IMR-90 (cell line): ENCODE data around the gene SLC2A8. TPM values are rescaled to one million over a fixed set of nuclear protein-coding genes. Genes with fewer than 3 reads are reported as not detected.

ENCODE experiments used
- ATAC-seq: fragments of 200-7000 bp; cut with Tn5 transposase; 2 replicates; pipeline ENCODE4 v1.9.1; 2020; ENCODE audit warnings: low read depth, mild to moderate bottlenecking, moderate library complexity
- BruUV-seq: library from RNA; stranded (reverse); fragments of 400-500 nt; replicated peaks from 2 replicates; lab custom pipeline; 2021; lab: Mats Ljungman, UMichigan
- CTCF ChIA-PET: fragments of 300-600 bp; formaldehyde crosslinking; extraction: SDS; loops from one replicate; lab custom pipeline; 2021; ENCODE audit warnings: antibody characterized with exemption; lab: Yijun Ruan, JAX
- POLR2A ChIA-PET: fragments of 300-600 bp; sonication (Branson Sonifier 250); formaldehyde crosslinking; loops from one replicate; lab custom pipeline; 2022; ENCODE audit warnings: antibody characterized with exemption; ENCODE audit not compliant: unreplicated experiment; lab: Charles Lee
- DNase-seq: peaks from one replicate; pipeline ENCODE4 v3.0.0; 2013
- H2AFZ ChIP-seq: replicated peaks from 2 replicates; pipeline ENCODE3; 2013; ENCODE audit warnings: low read length, mild to moderate bottlenecking; ENCODE audit not compliant: poor library complexity
- H2AK5ac ChIP-seq: 2 replicates; pipeline ENCODE4 v1.6.1; 2013; ENCODE audit warnings: low read depth, low read length, inconsistent platforms
- H2AK9ac ChIP-seq: replicated peaks from 2 replicates; pipeline ENCODE3; 2013; ENCODE audit warnings: mild to moderate bottlenecking, low read depth, low read length, moderate library complexity; ENCODE audit not compliant: poor library complexity
- H2BK120ac ChIP-seq: 2 replicates; pipeline ENCODE4 v1.6.1; 2013; ENCODE audit warnings: low read depth, low read length, inconsistent platforms
- H2BK15ac ChIP-seq: 3 replicates; pipeline ENCODE4 v1.6.1; 2013; ENCODE audit warnings: low read depth, low read length, inconsistent platforms
- H2BK20ac ChIP-seq: 2 replicates; pipeline ENCODE4 v1.6.1; 2013; ENCODE audit warnings: low read depth, mild to moderate bottlenecking, inconsistent platforms, low read length, moderate library complexity
- H2BK5ac ChIP-seq: 2 replicates; pipeline ENCODE4 v1.6.1; 2013; ENCODE audit warnings: mild to moderate bottlenecking, low read depth, low read length, inconsistent platforms; ENCODE audit not compliant: poor library complexity, severe bottlenecking
- H3K14ac ChIP-seq: replicated peaks from 2 replicates; pipeline ENCODE4 v1.6.1; 2013; ENCODE audit warnings: low read depth, low read length, inconsistent platforms
- H3K18ac ChIP-seq: 2 replicates; pipeline ENCODE4 v1.6.1; 2013; ENCODE audit warnings: low read depth, low read length, control low read depth
- H3K23ac ChIP-seq: 2 replicates; pipeline ENCODE4 v1.6.1; 2013; ENCODE audit warnings: low read depth, low read length, inconsistent platforms
- H3K27ac ChIP-seq: 2 replicates; pipeline ENCODE4 v1.5.1; 2013; ENCODE audit warnings: mild to moderate bottlenecking, control low read depth, low read length; ENCODE audit not compliant: insufficient read depth
- H3K27me3 ChIP-seq: 2 replicates; pipeline ENCODE4 v1.6.1; 2013; ENCODE audit warnings: low read length; ENCODE audit not compliant: control insufficient read depth, insufficient read depth
- H3K36me3 ChIP-seq: 2 replicates; pipeline ENCODE4 v1.6.1; 2013; ENCODE audit warnings: low read length, mixed read lengths; ENCODE audit not compliant: control insufficient read depth, insufficient read depth
- H3K4ac ChIP-seq: 2 replicates; pipeline ENCODE4 v1.6.1; 2013; ENCODE audit warnings: low read depth, low read length, inconsistent platforms
- H3K4me1 ChIP-seq: 2 replicates; pipeline ENCODE4 v1.6.1; 2013; ENCODE audit warnings: low read length, mixed read lengths; ENCODE audit not compliant: control insufficient read depth, insufficient read depth
- H3K4me2 ChIP-seq: 2 replicates; pipeline ENCODE4 v1.6.1; 2013; ENCODE audit warnings: low read depth, mild to moderate bottlenecking, control low read depth, low read length, moderate library complexity
- H3K4me3 ChIP-seq: 2 replicates; pipeline ENCODE4 v1.5.1; 2013; ENCODE audit warnings: low read depth, mild to moderate bottlenecking, control low read depth, low read length, moderate library complexity; ENCODE audit not compliant: insufficient read depth
- H3K56ac ChIP-seq: 2 replicates; pipeline ENCODE4 v1.6.1; 2013; ENCODE audit warnings: low read length, inconsistent platforms; ENCODE audit not compliant: insufficient read depth; ENCODE audit errors: extremely low read depth
- H3K79me1 ChIP-seq, 2 experiments: 2 replicates each; pipeline ENCODE4 v1.6.1; 2013; ENCODE audit warnings: low read length in 2 of 2, inconsistent platforms in 1 of 2, low read depth in 1 of 2
- H3K9ac ChIP-seq: 2 replicates; pipeline ENCODE4 v1.6.1; 2013; ENCODE audit warnings: low read depth, low read length, control low read depth
- H3K9me1 ChIP-seq: 2 replicates; pipeline ENCODE4 v1.6.1; 2013; ENCODE audit warnings: low read length, inconsistent platforms; ENCODE audit not compliant: insufficient read depth
- H3K9me3 ChIP-seq: 2 replicates; pipeline ENCODE4 v1.6.1; 2013; ENCODE audit warnings: low read length; ENCODE audit not compliant: control insufficient read depth, insufficient read depth
- H4K20me1 ChIP-seq: 2 replicates; pipeline ENCODE4 v1.6.1; 2013; ENCODE audit warnings: low read length, inconsistent platforms; ENCODE audit not compliant: insufficient read depth
- H4K5ac ChIP-seq: 2 replicates; pipeline ENCODE4 v1.6.1; 2013; ENCODE audit warnings: mild to moderate bottlenecking, low read depth, low read length, control low read depth
- H4K8ac ChIP-seq, 2 experiments: 2 replicates each; pipeline ENCODE4 v1.6.1; 2013; ENCODE audit warnings: low read depth in 2 of 2, low read length in 2 of 2, control low read depth in 1 of 2, inconsistent platforms in 1 of 2
- H4K91ac ChIP-seq: 2 replicates; pipeline ENCODE4 v1.6.1; 2013; ENCODE audit warnings: low read depth, low read length, inconsistent platforms; ENCODE audit not compliant: insufficient read depth
- BHLHE40 ChIP-seq: fragments of 150-350 bp; IDR thresholded peaks from 2 replicates; pipeline ENCODE4 v1.6.1; 2016; ENCODE audit warnings: mild to moderate bottlenecking, low read depth, low read length
- CEBPB ChIP-seq: IDR thresholded peaks from 2 replicates; pipeline ENCODE4 v1.6.1; 2012; ENCODE audit warnings: low read depth, low read length, improper control_type of control experiment
- CHD1 ChIP-seq: IDR thresholded peaks from 2 replicates; pipeline ENCODE4 v1.6.1; 2012; ENCODE audit warnings: low read depth, low read length, improper control_type of control experiment
- FOS ChIP-seq: fragments of 150-350 bp; IDR thresholded peaks from 2 replicates; pipeline ENCODE4 v1.6.1; 2016; ENCODE audit warnings: low read depth, low read length
- MAFK ChIP-seq: IDR thresholded peaks from 2 replicates; pipeline ENCODE4 v1.6.1; 2012; ENCODE audit warnings: low read depth, low read length, improper control_type of control experiment
- MAZ ChIP-seq: IDR thresholded peaks from 2 replicates; pipeline ENCODE4 v1.6.1; 2012; ENCODE audit warnings: low read depth, mild to moderate bottlenecking, low read length, improper control_type of control experiment, moderate library complexity, borderline replicate concordance
- MXI1 ChIP-seq: IDR thresholded peaks from 2 replicates; pipeline ENCODE4 v1.6.1; 2012; ENCODE audit warnings: low read depth, mild to moderate bottlenecking, low read length, moderate library complexity, borderline replicate concordance
- NFE2L2 ChIP-seq: fragments of 150-350 bp; IDR thresholded peaks from 2 replicates; pipeline ENCODE4 v1.6.1; 2016; ENCODE audit warnings: low read depth, mild to moderate bottlenecking, low read length
- POLR2A ChIP-seq: IDR thresholded peaks from 2 replicates; pipeline ENCODE4 v1.6.1; 2012; ENCODE audit warnings: mild to moderate bottlenecking, low read depth, low read length
- RAD21 ChIP-seq: IDR thresholded peaks from 2 replicates; pipeline ENCODE4 v1.6.1; 2012; ENCODE audit warnings: low read length, improper control_type of control experiment
- RCOR1 ChIP-seq: IDR thresholded peaks from 2 replicates; pipeline ENCODE4 v1.6.1; 2012; ENCODE audit warnings: mild to moderate bottlenecking, low read length, improper control_type of control experiment; ENCODE audit not compliant: insufficient replicate concordance
- RFX5 ChIP-seq: IDR thresholded peaks from 2 replicates; pipeline ENCODE4 v1.8.0; 2012; ENCODE audit warnings: low read depth, mild to moderate bottlenecking, low read length, moderate library complexity
- SMC3 ChIP-seq: fragments of 150-350 bp; IDR thresholded peaks from 2 replicates; pipeline ENCODE4 v1.6.1; 2016; ENCODE audit warnings: low read depth, mild to moderate bottlenecking, antibody characterized with exemption, low read length, moderate library complexity
- USF2 ChIP-seq: fragments of 150-350 bp; IDR thresholded peaks from 2 replicates; pipeline ENCODE4 v1.6.1; 2017; ENCODE audit warnings: mild to moderate bottlenecking, antibody characterized with exemption, low read length, low read depth
- WGBS, 2 experiments: methylation state at CpG; one replicate each; pipeline versions ENCODE4 v1.1.5 to v1.1.7; 2013; ENCODE audit warnings: missing lambda C conversion rate in 2 of 2; ENCODE audit not compliant: insufficient read length in 1 of 2; ENCODE audit errors: extremely low coverage in 2 of 2; 5-methylcytosine and 5-hydroxymethylcytosine counted together
- dilution Hi-C: fragments of 300-500 bp; cut with HindIII; formaldehyde crosslinking; loops from one replicate; pipeline ENCODE4 v1.14.3; 2018; ENCODE audit warnings: low sequenced_read_pairs; ENCODE audit not compliant: unreplicated experiment
- in situ Hi-C: fragments of 300-500 bp; cut with MboI; formaldehyde crosslinking; loops from 3 replicates; pipeline ENCODE4 v1.14.3; 2019; ENCODE audit warnings: low sequenced_read_pairs, inconsistent platforms, mixed read lengths
- intact Hi-C: fragments of 100-400 bp; cut with micrococcal nuclease; formaldehyde crosslinking; loops from 2 replicates; pipeline ENCODE4 v1.10.0; 2022
- polyA plus RNA-seq, 3 experiments: library from polyadenylated mRNA; depleted of rRNA; stranded (reverse); fragments of >200 nt; gene quantifications; 2 replicates each; pipeline ENCODE4 v1.2.3, GENCODE V29; 2012; ENCODE audit warnings: low replicate concordance in 1 of 3
- total RNA-seq: library from RNA; depleted of rRNA; stranded (reverse); fragments of >200 nt; gene quantifications from 2 replicates; pipeline ENCODE4 v1.2.3, GENCODE V29; 2012
- TF ChIP-seq, protein P1 (sequence below): conservative IDR thresholded peaks from 2 replicates; pipeline ENCODE4 v1.5.1; 2012; ENCODE audit warnings: mild to moderate bottlenecking, low read depth, low read length, improper control_type of control experiment
- TF ChIP-seq, protein P2 (sequence below): fragments of 150-350 bp; IDR thresholded peaks from 2 replicates; pipeline ENCODE4 v1.6.1; 2016; ENCODE audit warnings: low read depth, mild to moderate bottlenecking, low read length, moderate library complexity, borderline replicate concordance

Gene SLC2A8
- total and polyA plus RNA-seq, 2 of the 4 experiments (the other 2 are of a cell fraction), result 9.0 to 12.0 TPM

DNA sequence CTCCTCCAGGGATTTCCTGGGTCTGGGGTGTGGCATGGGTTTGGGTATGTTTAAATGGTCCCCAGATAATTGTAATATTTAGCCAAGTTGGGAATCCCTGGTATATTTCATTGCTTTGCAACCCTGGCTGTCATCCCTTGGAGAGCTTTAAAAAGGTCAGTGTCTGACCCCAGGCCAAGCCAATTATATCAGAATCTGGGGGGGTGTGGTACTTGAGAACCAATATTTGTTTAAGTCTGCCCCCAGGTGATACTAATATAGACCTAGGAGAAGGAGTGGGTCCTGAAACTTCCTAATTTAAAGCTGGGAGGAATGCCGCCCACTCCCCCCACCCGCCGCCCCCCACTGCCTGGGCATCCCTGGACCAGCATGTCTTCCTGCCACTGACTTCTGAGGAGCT lies 38.2 kb upstream of the SLC2A8 start:
- intact Hi-C loops, result no loop called here
- H3K23ac ChIP-seq, result no peak overlapping the region

More for the DNA sequence above, 38.2 kb upstream of the SLC2A8 start:
- no peak overlapping the region for H3K56ac ChIP-seq
- H2BK120ac ChIP-seq, result no peak overlapping the region
- in situ Hi-C loops (no loop called here), dilution Hi-C loops (no loop called here)
- no peak overlapping the region for H2AK9ac ChIP-seq
- no peaks in the 10 kb centered on the region for H4K20me1 ChIP-seq
- H2BK20ac ChIP-seq, result no peak overlapping the region
- BruUV-seq, result no TSS peak
- H3K9me1 ChIP-seq, result no peaks in the 10 kb centered on the region
- no peak for DNase-seq
- POLR2A ChIA-PET, result no interaction called here
- no peak overlapping the region for H3K14ac ChIP-seq
- H3K9ac ChIP-seq, result no peak overlapping the region
- CTCF ChIA-PET, result interaction anchor here (1.4 kb wide), 1 partner anchor 11 kb away, joined by 3 read pairs; no protein-coding TSS in a partner anchor
- H3K9me3 ChIP-seq, result no peaks in the 10 kb centered on the region
- H3K4me3 ChIP-seq, result no peak overlapping the region
- H3K4ac ChIP-seq, result no peak overlapping the region
- H3K18ac ChIP-seq, result no peak overlapping the region
- H3K4me1 ChIP-seq, result no peaks in the 10 kb centered on the region
- no peak overlapping the region for H2AFZ ChIP-seq
- no peak overlapping the region for H4K8ac ChIP-seq
- no peak overlapping the region for H2BK15ac ChIP-seq
- H3K4me2 ChIP-seq, result no peak overlapping the region
- no CpG with 5 or more reads among the region's 3 CpGs for WGBS, 2 experiments
- H4K5ac ChIP-seq, result no peak overlapping the region
- H2AK5ac ChIP-seq, result no peak overlapping the region
- H3K27ac ChIP-seq, result no peak overlapping the region
- H3K36me3 ChIP-seq, result no peaks in the 10 kb centered on the region; the same call in 1 of the 2 replicates
- no peaks in the 10 kb centered on the region for H3K79me1 ChIP-seq
- H2BK5ac ChIP-seq, result no peak overlapping the region
- H3K27me3 ChIP-seq, result no peaks in the 10 kb centered on the region; the same call in 1 of the 2 replicates
- no peak for ATAC-seq
- no peak overlapping the region for H4K91ac ChIP-seq
- TF ChIP-seq SMC3 (no peak), CEBPB (no peak), MAZ (no peak), POLR2A (no peak), RFX5 (no peak), BHLHE40 (no peak), FOS (no peak), MXI1 (no peak), CHD1 (no peak), USF2 (no peak), NFE2L2 (no peak), RCOR1 (no peak), RAD21 (no peak), MAFK (no peak)
- TF ChIP-seq, protein P1, sequence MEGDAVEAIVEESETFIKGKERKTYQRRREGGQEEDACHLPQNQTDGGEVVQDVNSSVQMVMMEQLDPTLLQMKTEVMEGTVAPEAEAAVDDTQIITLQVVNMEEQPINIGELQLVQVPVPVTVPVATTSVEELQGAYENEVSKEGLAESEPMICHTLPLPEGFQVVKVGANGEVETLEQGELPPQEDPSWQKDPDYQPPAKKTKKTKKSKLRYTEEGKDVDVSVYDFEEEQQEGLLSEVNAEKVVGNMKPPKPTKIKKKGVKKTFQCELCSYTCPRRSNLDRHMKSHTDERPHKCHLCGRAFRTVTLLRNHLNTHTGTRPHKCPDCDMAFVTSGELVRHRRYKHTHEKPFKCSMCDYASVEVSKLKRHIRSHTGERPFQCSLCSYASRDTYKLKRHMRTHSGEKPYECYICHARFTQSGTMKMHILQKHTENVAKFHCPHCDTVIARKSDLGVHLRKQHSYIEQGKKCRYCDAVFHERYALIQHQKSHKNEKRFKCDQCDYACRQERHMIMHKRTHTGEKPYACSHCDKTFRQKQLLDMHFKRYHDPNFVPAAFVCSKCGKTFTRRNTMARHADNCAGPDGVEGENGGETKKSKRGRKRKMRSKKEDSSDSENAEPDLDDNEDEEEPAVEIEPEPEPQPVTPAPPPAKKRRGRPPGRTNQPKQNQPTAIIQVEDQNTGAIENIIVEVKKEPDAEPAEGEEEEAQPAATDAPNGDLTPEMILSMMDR, result no peak
- TF ChIP-seq, protein P2, sequence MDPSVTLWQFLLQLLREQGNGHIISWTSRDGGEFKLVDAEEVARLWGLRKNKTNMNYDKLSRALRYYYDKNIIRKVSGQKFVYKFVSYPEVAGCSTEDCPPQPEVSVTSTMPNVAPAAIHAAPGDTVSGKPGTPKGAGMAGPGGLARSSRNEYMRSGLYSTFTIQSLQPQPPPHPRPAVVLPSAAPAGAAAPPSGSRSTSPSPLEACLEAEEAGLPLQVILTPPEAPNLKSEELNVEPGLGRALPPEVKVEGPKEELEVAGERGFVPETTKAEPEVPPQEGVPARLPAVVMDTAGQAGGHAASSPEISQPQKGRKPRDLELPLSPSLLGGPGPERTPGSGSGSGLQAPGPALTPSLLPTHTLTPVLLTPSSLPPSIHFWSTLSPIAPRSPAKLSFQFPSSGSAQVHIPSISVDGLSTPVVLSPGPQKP, result no peak
